T-cell (primary cell): ENCODE measurements around the gene LNP1. TPM values are rescaled to one million over a fixed set of nuclear protein-coding genes. Genes with fewer than 3 reads are reported as not detected.

Experiments used
- ATAC-seq, 4 experiments: fragments of 200-7000 bp in 3 of 4; fragments of 150-1000 bp in 1 of 4; cut with Tn5 transposase; replicated peaks in 1 of 4; 1 replicate in 3 of 4; 2 replicates in 1 of 4; pipeline ENCODE4 v1.10.0; 2021; ENCODE audit warnings: moderate library complexity in 3 of 4, mild to moderate bottlenecking in 2 of 4, moderate number of reproducible peaks in 1 of 4
- CTCF ChIA-PET, 2 donors: fragments of 300-600 bp; sonication (Branson Sonifier 250); formaldehyde crosslinking; loops; one replicate each; lab custom pipeline; 2022; ENCODE audit warnings: antibody characterized with exemption in 2 of 2; lab: Charles Lee
- POLR2A ChIA-PET, 2 donors: fragments of 300-600 bp; sonication (Branson Sonifier 250); formaldehyde crosslinking; loops; one replicate each; lab custom pipeline; 2022; ENCODE audit warnings: antibody characterized with exemption in 2 of 2; lab: Charles Lee
- DNase-seq, 35 experiments: peaks; one replicate each; pipeline versions ENCODE4 v3.0.0 to v3.0.0-alpha.2; 2013 to 2023
- H3K27ac ChIP-seq: one replicate; pipeline ENCODE4 v1.5.1; 2013; ENCODE audit warnings: low read length
- H3K27me3 ChIP-seq, 2 experiments: replicated peaks in 1 of 2; 1 replicate in 1 of 2; 2 replicates in 1 of 2; pipeline versions ENCODE4 v1.6.1 to v1.7.0; 2013; ENCODE audit warnings: low read length in 1 of 2, mixed read lengths in 1 of 2; ENCODE audit not compliant: control insufficient read depth in 2 of 2, insufficient read depth in 2 of 2; ENCODE audit errors: extremely low read depth in 1 of 2
- H3K36me3 ChIP-seq, 2 donors: 1 replicate in 1 of 2; 2 replicates in 1 of 2; pipeline versions ENCODE4 v1.6.1 to v1.7.0; 2013; ENCODE audit warnings: low read length in 1 of 2; ENCODE audit not compliant: control insufficient read depth in 2 of 2, insufficient read depth in 1 of 2; ENCODE audit errors: extremely low read depth in 1 of 2
- H3K4me1 ChIP-seq, 2 experiments: 1 replicate in 1 of 2; 2 replicates in 1 of 2; pipeline versions ENCODE4 v1.6.1 to v1.7.0; 2013; ENCODE audit warnings: low read length in 2 of 2, mixed read lengths in 1 of 2; ENCODE audit not compliant: insufficient read depth in 2 of 2, control insufficient read depth in 1 of 2; ENCODE audit errors: extremely low read depth in 1 of 2
- H3K4me3 ChIP-seq, 2 donors: 1 replicate in 1 of 2; 2 replicates in 1 of 2; pipeline versions ENCODE4 v1.5.1 to v1.7.0; 2013; ENCODE audit warnings: mild to moderate bottlenecking in 2 of 2, low read length in 1 of 2, moderate library complexity in 1 of 2; ENCODE audit not compliant: control insufficient read depth in 1 of 2; ENCODE audit errors: extremely low read depth in 1 of 2
- H3K9me3 ChIP-seq: 2 replicates; pipeline ENCODE4 v1.7.0; 2013
- H3K27ac Mint-ChIP-seq, 2 donors: one replicate each; pipeline ENCODE4 v1.8.0; 2020 to 2021; ENCODE audit warnings: mild to moderate bottlenecking in 2 of 2, mixed read lengths in 2 of 2
- H3K27me3 Mint-ChIP-seq, 2 donors: one replicate each; pipeline ENCODE4 v1.8.0; 2021 to 2022; ENCODE audit warnings: mixed read lengths in 2 of 2
- H3K36me3 Mint-ChIP-seq: one replicate; pipeline ENCODE4 v1.8.0; 2021; ENCODE audit warnings: mixed read lengths
- H3K4me1 Mint-ChIP-seq, 3 donors: one replicate each; pipeline ENCODE4 v1.8.0; 2020 to 2022; ENCODE audit warnings: mixed read lengths in 3 of 3, mild to moderate bottlenecking in 1 of 3
- H3K4me3 Mint-ChIP-seq, 3 donors: one replicate each; pipeline ENCODE4 v1.8.0; 2020 to 2022; ENCODE audit warnings: mild to moderate bottlenecking in 3 of 3, mixed read lengths in 3 of 3, moderate library complexity in 3 of 3
- H3K9me3 Mint-ChIP-seq, 3 donors: one replicate each; pipeline ENCODE4 v1.8.0; 2020 to 2022; ENCODE audit warnings: mixed read lengths in 3 of 3
- WGBS: methylation state at CpG from one replicate; pipeline ENCODE4 v1.1.5; 2013; ENCODE audit warnings: missing lambda C conversion rate; ENCODE audit not compliant: insufficient coverage; 5-methylcytosine and 5-hydroxymethylcytosine counted together
- total RNA-seq, 35 experiments: library from RNA in 6 of 35; stranded (reverse) in 6 of 35; fragments of 120-200 nt in 1 of 35; gene quantifications; one replicate each; pipeline versions ENCODE4 v1.2.1 to v1.2.4 and lab custom pipeline; 2013 to 2026

The LNP1 gene
- total RNA-seq, 5 donors from 2014 or later (not counting 1 experiment from before 2014, with no cell fraction given) = 0.88 to 1.7 (median 1.4) TPM

DNA sequence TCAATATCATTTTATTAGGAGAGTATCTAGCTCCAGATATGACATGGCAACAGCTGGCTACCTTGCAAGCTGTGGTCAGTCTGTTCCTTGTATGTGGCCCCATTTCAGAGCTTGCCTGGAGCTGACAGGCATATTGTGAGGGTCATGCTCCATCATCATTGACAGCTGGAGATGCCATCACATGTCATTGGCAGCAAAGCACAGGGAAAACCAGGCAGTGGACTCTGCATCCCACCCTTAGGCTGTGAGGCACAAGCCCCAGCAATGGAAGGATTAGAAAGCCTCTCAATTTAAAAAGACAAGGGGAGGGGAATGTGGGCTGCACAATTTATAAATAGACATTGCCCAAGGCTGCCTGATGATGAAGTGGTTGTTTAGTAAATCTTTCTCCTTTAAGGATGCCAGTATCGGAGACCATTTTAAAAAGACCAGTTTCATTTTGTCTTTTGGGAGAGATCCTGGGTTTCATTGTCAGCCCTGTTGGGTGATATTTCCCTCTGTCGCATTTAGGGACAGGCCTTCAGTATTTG lies 27.9 kb downstream of the LNP1 start:
- ATAC-seq = no peak
- ChIA-PET POLR2A (interaction anchor here in 1 of 2 donors (0.5 kb wide), 1 partner anchor 163 kb away, joined by 5 read pairs; no protein-coding TSS in a partner anchor), CTCF (no interaction called here)
- Mint-ChIP-seq H3K27me3 (peaks cover 4 to 8% of the 10 kb centered on the region in 2 donors), H3K27ac (no peak overlapping the region), H3K36me3 (peaks cover 6% of the 10 kb centered on the region), H3K4me3 (no peak overlapping the region), H3K4me1 (no peaks in the 10 kb centered on the region), H3K9me3 (no peaks in the 10 kb centered on the region)
- 100% methylated on average over 2 of the region's 2 CpGs for WGBS
- Histone ChIP-seq H3K27me3 (no peaks in the 10 kb centered on the region), H3K36me3 (no peaks in the 10 kb centered on the region), H3K4me3 (no peak overlapping the region), H3K27ac (no peak overlapping the region), H3K4me1 (no peaks in the 10 kb centered on the region), H3K9me3 (no peaks in the 10 kb centered on the region)
- DNase-seq = no peak

DNA sequence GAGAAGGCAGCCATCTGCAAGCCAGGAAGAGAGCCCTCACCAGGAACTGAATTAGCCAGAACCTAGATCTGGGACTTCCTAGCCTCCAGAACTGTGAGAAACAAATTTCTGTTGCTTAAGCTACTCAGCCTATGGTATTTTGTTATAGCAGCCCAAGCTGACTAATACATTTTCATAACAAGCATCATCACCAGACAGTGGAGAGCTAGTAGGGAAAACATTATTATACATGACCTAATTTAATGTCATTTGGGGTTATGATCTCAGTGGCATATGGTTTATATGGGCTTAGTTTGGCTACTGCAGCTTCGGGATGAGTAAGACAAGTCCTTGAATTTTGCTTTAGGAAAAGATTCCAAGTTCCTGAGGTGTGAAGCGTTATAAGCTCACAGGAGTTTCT lies 35.6 kb downstream of the LNP1 start:
- Mint-ChIP-seq H3K4me1 (peaks cover 9% of the 10 kb centered on the region in 3 donors), H3K27ac (no peak overlapping the region), H3K9me3 (peaks cover 0 to 4% (median 2%) of the 10 kb centered on the region in 3 donors), H3K36me3 (peaks cover 12% of the 10 kb centered on the region), H3K27me3 (peaks cover 0 to 4% of the 10 kb centered on the region in 2 donors), H3K4me3 (no peak overlapping the region)
- DNase-seq (no peak), ATAC-seq (no peak)
- WGBS = 100% methylated on average over 1 of the region's 2 CpGs
- H3K4me3 ChIP-seq = no peak overlapping the region
- no peak overlapping the region for H3K27ac ChIP-seq
- peaks cover 5 to 9% of the 10 kb centered on the region in 2 experiments for H3K4me1 ChIP-seq
- H3K27me3 ChIP-seq = no peaks in the 10 kb centered on the region
- H3K9me3 ChIP-seq = no peaks in the 10 kb centered on the region
- ChIA-PET POLR2A (no interaction called here), CTCF (no interaction called here)
- no peaks in the 10 kb centered on the region for H3K36me3 ChIP-seq

DNA sequence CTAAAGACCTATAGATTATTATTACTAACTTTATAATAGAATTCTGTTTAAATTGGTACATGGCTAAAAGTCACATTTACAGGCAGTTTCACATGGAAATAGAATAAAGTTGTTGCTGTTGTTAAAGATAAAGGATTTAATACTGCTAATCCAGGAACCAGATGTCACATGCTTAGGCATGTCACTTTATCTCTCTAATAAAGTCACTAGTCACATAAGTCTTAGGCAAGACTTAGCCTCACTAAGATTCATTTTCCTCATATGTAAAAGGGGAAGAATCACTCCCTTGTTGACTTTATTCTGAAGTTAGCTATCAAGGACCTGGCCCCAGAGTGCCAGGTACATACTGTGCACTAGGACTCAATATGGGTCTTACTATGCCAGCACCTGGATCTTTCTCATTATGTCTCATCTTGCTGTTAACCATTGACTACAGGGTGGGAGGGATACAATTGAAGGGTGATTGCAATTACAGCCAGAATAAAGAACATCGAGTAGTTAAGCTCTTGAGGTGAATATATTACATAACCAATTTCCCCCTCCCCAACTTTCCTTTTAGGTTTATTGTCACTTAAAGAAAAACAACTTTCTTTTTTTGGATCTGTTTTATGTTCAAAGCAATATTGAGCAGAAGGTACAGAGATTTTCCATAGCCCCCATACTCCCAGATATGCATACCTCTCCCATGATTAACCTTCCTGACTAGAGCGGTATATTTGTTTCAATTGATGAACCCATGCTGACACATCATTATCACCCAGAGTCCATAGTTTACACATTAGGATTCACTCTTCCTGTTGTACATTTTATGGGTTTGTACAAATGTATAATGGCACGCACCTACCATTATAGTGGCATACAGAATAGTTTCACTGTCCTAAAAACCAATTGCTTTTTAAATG lies 36.6 kb downstream of the LNP1 start:
- H3K27ac Mint-ChIP-seq = no peak overlapping the region
- CTCF ChIA-PET = no interaction called here
- POLR2A ChIA-PET = no interaction called here
- WGBS = no CpG with 5 or more reads among the region's 3 CpGs
- no peaks in the 10 kb centered on the region for H3K9me3 ChIP-seq
- ATAC-seq (no peak), DNase-seq (no peak)
- H3K36me3 Mint-ChIP-seq = peaks cover 12% of the 10 kb centered on the region
- no peaks in the 10 kb centered on the region for H3K36me3 ChIP-seq
- peaks cover 0 to 4% of the 10 kb centered on the region in 2 donors for H3K27me3 Mint-ChIP-seq
- no peak overlapping the region for H3K4me3 Mint-ChIP-seq
- no peak overlapping the region for H3K4me3 ChIP-seq
- H3K9me3 Mint-ChIP-seq = peaks cover 0 to 4% (median 2%) of the 10 kb centered on the region in 3 donors
- peaks cover 5 to 9% of the 10 kb centered on the region in 2 experiments for H3K4me1 ChIP-seq
- no peak overlapping the region for H3K27ac ChIP-seq
- peaks cover 9% of the 10 kb centered on the region in 3 donors for H3K4me1 Mint-ChIP-seq
- no peaks in the 10 kb centered on the region for H3K27me3 ChIP-seq

DNA sequence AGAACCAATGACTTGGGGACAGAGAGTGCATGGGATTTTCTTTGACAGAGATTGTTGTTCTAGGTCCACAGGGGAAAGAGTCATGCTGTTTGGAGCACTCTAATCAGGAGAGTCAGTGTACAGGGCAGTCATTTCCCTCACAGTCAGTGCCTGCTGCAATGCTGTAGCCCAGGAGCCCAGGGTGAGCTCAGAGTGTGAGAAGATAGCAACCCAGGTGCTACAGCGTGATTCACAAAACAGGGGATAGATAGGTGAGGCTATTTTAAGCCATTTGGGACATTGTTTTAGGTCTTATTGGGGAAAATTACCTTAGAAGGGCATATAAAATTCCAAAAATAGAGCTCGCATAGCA lies 37.3 kb downstream of the LNP1 start:
- WGBS = no CpG with 5 or more reads among the region's 2 CpGs
- Histone ChIP-seq H3K4me1 (peaks cover 5 to 9% of the 10 kb centered on the region in 2 experiments), H3K27ac (no peak overlapping the region), H3K36me3 (no peaks in the 10 kb centered on the region), H3K9me3 (no peaks in the 10 kb centered on the region), H3K27me3 (no peaks in the 10 kb centered on the region), H3K4me3 (no peak overlapping the region)
- ChIA-PET POLR2A (no interaction called here), CTCF (no interaction called here)
- peaks cover 0 to 4% (median 2%) of the 10 kb centered on the region in 3 donors for H3K9me3 Mint-ChIP-seq
- H3K4me3 Mint-ChIP-seq = no peak overlapping the region
- H3K4me1 Mint-ChIP-seq = peaks cover 9% of the 10 kb centered on the region in 3 donors
- H3K27me3 Mint-ChIP-seq = peaks cover 0 to 4% of the 10 kb centered on the region in 2 donors
- H3K27ac Mint-ChIP-seq = no peak overlapping the region
- peaks cover 11% of the 10 kb centered on the region for H3K36me3 Mint-ChIP-seq
- ATAC-seq (no peak), DNase-seq (no peak)

GRCh38 chr3:100440895-100441294 lies 39.6 kb downstream of the LNP1 start:
- peak in 8 of 35 experiments; percentile 1 to 24 (median 10) for DNase-seq
- ChIA-PET CTCF (interaction anchor here in 1 of 2 donors (0.5 kb wide), 1 partner anchor 162 kb away, joined by 3 read pairs; no protein-coding TSS in a partner anchor), POLR2A (no interaction called here)

DNA sequence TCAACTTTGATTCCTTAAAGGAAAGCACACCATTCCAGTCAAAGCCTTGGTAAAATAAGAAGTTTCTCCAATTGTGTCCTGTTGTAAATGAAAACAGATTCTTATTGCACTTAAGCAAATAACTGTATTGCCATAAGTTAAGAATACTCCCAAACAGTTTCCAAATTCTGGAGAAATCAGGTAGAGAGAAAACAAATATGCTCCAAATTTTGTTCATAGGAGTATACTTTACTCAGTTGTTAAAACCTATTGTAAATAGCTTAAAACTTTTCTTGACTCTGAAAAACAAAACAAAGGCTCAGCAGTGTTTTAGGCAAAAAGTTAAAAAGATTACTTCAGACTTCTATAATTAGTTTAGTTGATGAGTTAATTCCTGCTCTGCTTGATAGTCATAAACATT lies 42.4 kb downstream of the LNP1 start:
- Mint-ChIP-seq H3K4me3 (no peak overlapping the region), H3K27ac (no peak overlapping the region), H3K4me1 (peaks cover 9% of the 10 kb centered on the region in 3 donors), H3K36me3 (no peaks in the 10 kb centered on the region), H3K27me3 (no peaks in the 10 kb centered on the region), H3K9me3 (no peaks in the 10 kb centered on the region)
- POLR2A ChIA-PET = no interaction called here
- Histone ChIP-seq H3K36me3 (no peaks in the 10 kb centered on the region), H3K9me3 (no peaks in the 10 kb centered on the region), H3K4me1 (peaks cover 5 to 9% of the 10 kb centered on the region in 2 experiments), H3K27me3 (no peaks in the 10 kb centered on the region), H3K4me3 (no peak overlapping the region), H3K27ac (no peak overlapping the region)
- no peak for DNase-seq
- no peak for ATAC-seq
- CTCF ChIA-PET = no interaction called here

More at GRCh38 chr3:100440895-100441294, 39.6 kb downstream of the LNP1 start:
- peak; percentile 57 to 69 (median 68) for ATAC-seq
- Mint-ChIP-seq H3K27me3 (peaks cover 0 to 4% of the 10 kb centered on the region in 2 donors), H3K4me1 (peaks cover 9% of the 10 kb centered on the region in 3 donors), H3K36me3 (no peaks in the 10 kb centered on the region), H3K9me3 (no peaks in the 10 kb centered on the region), H3K4me3 (no peak overlapping the region), H3K27ac (peak overlapping the region in 1 of 2 donors; percentile 19)
- H3K27me3 ChIP-seq = no peaks in the 10 kb centered on the region
- no peaks in the 10 kb centered on the region for H3K9me3 ChIP-seq
- H3K27ac ChIP-seq = no peak overlapping the region
- no peaks in the 10 kb centered on the region for H3K36me3 ChIP-seq
- no peak overlapping the region for H3K4me3 ChIP-seq
- peaks cover 5 to 9% of the 10 kb centered on the region in 2 experiments for H3K4me1 ChIP-seq
- 15% methylated on average over 3 of the region's 3 CpGs for WGBS
